ENCODE measurements around the gene STK26. TPM values are rescaled to one million over a fixed set of nuclear protein-coding genes. Genes with fewer than 3 reads are reported as not detected.

STK26 gene
- total RNA-seq (2022), result 17.5 and 18.2 TPM in 2 replicates
- percentile 66 among the genes with signal in this experiment for Bru-seq, nascent RNA
- BruChase-seq, experiment 1, labeled RNA remaining after a 6-hour chase, result percentile 70 among the genes with signal in this experiment
- BruChase-seq, experiment 2, labeled RNA remaining after a 2-hour chase, result percentile 62 among the genes with signal in this experiment
- long read RNA-seq, transcript STK26-202 (12 exons, 3,288 nt), result major isoform, 22 of 33 reads
- long read RNA-seq, partial matches to known transcripts, result 6 of 33 reads
- long read RNA-seq, other reads (novel, unspliced or antisense), result 4 of 33 reads

GRCh38 chrX:132022967-132023895, at the start of gene STK26:
Gene STK26, plus strand, starts transcription at chrX:132023302. Its CDS starts 316 bp downstream, at chrX:132023618.
- H3K4me3 Mint-ChIP-seq (ENCODE audit: unreplicated experiment), result peak within 1 kb of the TSS; percentile 85
- no peak for TF ChIP-seq CTCF (IDR thresholded peaks at IDR 0.05; ENCODE audit: unreplicated experiment)
- H3K4me1 Mint-ChIP-seq (ENCODE audit: insufficient read depth, unreplicated experiment), result peaks cover 6% of the 10 kb centered on the region
- no TSS peak for BruUV-seq (replicated peaks)
- no peaks in the 10 kb centered on the region for H3K9me3 Mint-ChIP-seq (ENCODE audit: unreplicated experiment)
- POLR2A ChIA-PET, result interaction anchor here (0.6 to 2.6 kb wide), 8 partner anchors 8 to 196 kb away, joined by 3 to 18 read pairs (median 5); partner anchors contain the start of gene RAP2C
- CTCF ChIA-PET, result interaction anchor here (0.6 to 1.2 kb wide), 3 partner anchors 150 to 755 kb away, joined by 3 read pairs; no protein-coding TSS in a partner anchor
- H3K27ac Mint-ChIP-seq (ENCODE audit: low read depth, unreplicated experiment), result peak within 1 kb of the TSS; percentile 80
- no peaks in the 10 kb centered on the region for H3K36me3 Mint-ChIP-seq (ENCODE audit: insufficient read depth, unreplicated experiment)
- intact Hi-C loops (cut with micrococcal nuclease), result loop anchor here (1.0 kb wide), 2 partner anchors 48 to 196 kb away; partner anchors contain the start of gene RAP2C
- peaks cover 34% of the 10 kb centered on the region for H3K27me3 Mint-ChIP-seq (ENCODE audit: insufficient read depth, unreplicated experiment)
- peak; percentile 82 for DNase-seq (ENCODE audit: unreplicated experiment)

- H3K27me3 Mint-ChIP-seq (ENCODE audit: insufficient read depth, unreplicated experiment), result peaks cover 23% of the 10 kb centered on the region
- POLR2A ChIA-PET, result no interaction called here
- CTCF ChIA-PET, result no interaction called here
- no peak for DNase-seq (ENCODE audit: unreplicated experiment)
- no TSS peak for BruUV-seq (replicated peaks)
- no peaks in the 10 kb centered on the region for H3K4me1 Mint-ChIP-seq (ENCODE audit: insufficient read depth, unreplicated experiment)
- no peak for TF ChIP-seq CTCF (IDR thresholded peaks at IDR 0.05; ENCODE audit: unreplicated experiment)
- no peaks in the 10 kb centered on the region for H3K36me3 Mint-ChIP-seq (ENCODE audit: insufficient read depth, unreplicated experiment)
- no peak overlapping the region for H3K27ac Mint-ChIP-seq (ENCODE audit: low read depth, unreplicated experiment)
- intact Hi-C loops (cut with micrococcal nuclease), result no loop called here
- H3K4me3 Mint-ChIP-seq (ENCODE audit: unreplicated experiment), result no peak overlapping the region
- H3K9me3 Mint-ChIP-seq (ENCODE audit: unreplicated experiment), result no peaks in the 10 kb centered on the region
These were observed 47.3 kb upstream of the STK26 start for GRCh38 chrX:131975851-131976250.

- POLR2A ChIA-PET, result no interaction called here
- CTCF ChIA-PET, result no interaction called here
- Mint-ChIP-seq H3K27ac (ENCODE audit: low read depth, unreplicated experiment) (no peak overlapping the region), H3K9me3 (ENCODE audit: unreplicated experiment) (no peaks in the 10 kb centered on the region), H3K27me3 (ENCODE audit: insufficient read depth, unreplicated experiment) (peaks cover 40% of the 10 kb centered on the region), H3K4me1 (ENCODE audit: insufficient read depth, unreplicated experiment) (no peaks in the 10 kb centered on the region), H3K4me3 (ENCODE audit: unreplicated experiment) (no peak overlapping the region), H3K36me3 (ENCODE audit: insufficient read depth, unreplicated experiment) (no peaks in the 10 kb centered on the region)
- DNase-seq (ENCODE audit: unreplicated experiment), result no peak
- no peak for TF ChIP-seq CTCF (IDR thresholded peaks at IDR 0.05; ENCODE audit: unreplicated experiment)
- BruUV-seq (replicated peaks), result no TSS peak
- intact Hi-C loops (cut with micrococcal nuclease), result no loop called here
These were observed 45.5 kb upstream of the STK26 start for GRCh38 chrX:131977619-131978018.

GRCh38 chrX:131979116-131979515, 44.0 kb upstream of the STK26 start:
- no peak overlapping the region for H3K4me3 Mint-ChIP-seq (ENCODE audit: unreplicated experiment)
- H3K27ac Mint-ChIP-seq (ENCODE audit: low read depth, unreplicated experiment), result no peak overlapping the region
- no TSS peak for BruUV-seq (replicated peaks)
- TF ChIP-seq CTCF (IDR thresholded peaks at IDR 0.05; ENCODE audit: unreplicated experiment), result no peak
- CTCF ChIA-PET, result interaction anchor here (0.6 kb wide), 1 partner anchor 10 kb away, joined by 3 read pairs; no protein-coding TSS in a partner anchor
- POLR2A ChIA-PET, result no interaction called here
- DNase-seq (ENCODE audit: unreplicated experiment), result no peak
- intact Hi-C loops (cut with micrococcal nuclease), result no loop called here
- no peaks in the 10 kb centered on the region for H3K4me1 Mint-ChIP-seq (ENCODE audit: insufficient read depth, unreplicated experiment)
- peaks cover 55% of the 10 kb centered on the region for H3K27me3 Mint-ChIP-seq (ENCODE audit: insufficient read depth, unreplicated experiment)
- no peaks in the 10 kb centered on the region for H3K9me3 Mint-ChIP-seq (ENCODE audit: unreplicated experiment)
- H3K36me3 Mint-ChIP-seq (ENCODE audit: insufficient read depth, unreplicated experiment), result no peaks in the 10 kb centered on the region

All from MCF 10A (cell line).